ENCODE results near the gene GALNT9. TPM values are rescaled to one million over a fixed set of nuclear protein-coding genes. Genes with fewer than 3 reads are reported as not detected.

The GALNT9 gene
- total RNA-seq, 2 experiments from 2014 or later: not detected

DNA sequence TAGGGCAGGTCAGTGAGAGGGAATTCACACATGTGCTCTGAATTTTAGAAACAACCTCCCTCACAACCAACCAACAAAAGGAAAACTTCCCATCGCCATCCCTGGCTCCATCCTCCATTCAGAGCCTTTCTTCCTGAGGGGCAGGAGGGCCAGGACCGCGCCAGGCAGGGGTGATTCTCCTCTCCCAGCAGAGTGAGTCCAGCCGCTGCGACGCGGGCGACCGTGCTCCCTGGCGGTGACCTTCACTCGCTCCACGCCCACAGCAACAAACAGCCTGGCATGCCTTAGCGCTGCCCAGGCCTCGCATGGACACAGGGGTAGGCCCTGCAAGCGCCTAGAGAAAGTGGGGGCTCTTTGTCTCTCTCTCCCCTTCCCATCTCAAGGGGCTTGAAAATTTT lies 3.7 kb downstream of the GALNT9 start:
- peaks cover 0 to 17% of the 10 kb centered on the region in 2 experiments for H3K9me3 ChIP-seq (ENCODE audit: control insufficient read depth in 1 of 2, insufficient read depth in 1 of 2, low read length in 2 of 2)
- H3K4me3 ChIP-seq (ENCODE audit: low read length): no peak overlapping the region
- Mint-ChIP-seq H3K4me1 (ENCODE audit: low read depth) (peaks cover 21% of the 10 kb centered on the region), H3K36me3 (ENCODE audit: low read depth) (no peaks in the 10 kb centered on the region), H3K27ac (no peak overlapping the region), H3K4me3 (no peak overlapping the region), H3K9me3 (no peaks in the 10 kb centered on the region), H3K27me3 (peaks cover 33% of the 10 kb centered on the region)
- intact Hi-C loops (cut with DNase I, micrococcal nuclease): no loop called here
- DNase-seq (no peak), ATAC-seq (ENCODE audit: poor library complexity) (no peak)
- ChIA-PET POLR2A (no interaction called here), CTCF (no interaction called here)
- H3K36me3 ChIP-seq (ENCODE audit: insufficient read depth, low read length): no peaks in the 10 kb centered on the region
- H3K4me1 ChIP-seq (ENCODE audit: insufficient read depth, low read length): peaks cover 23% of the 10 kb centered on the region
- TF ChIP-seq, protein P1, sequence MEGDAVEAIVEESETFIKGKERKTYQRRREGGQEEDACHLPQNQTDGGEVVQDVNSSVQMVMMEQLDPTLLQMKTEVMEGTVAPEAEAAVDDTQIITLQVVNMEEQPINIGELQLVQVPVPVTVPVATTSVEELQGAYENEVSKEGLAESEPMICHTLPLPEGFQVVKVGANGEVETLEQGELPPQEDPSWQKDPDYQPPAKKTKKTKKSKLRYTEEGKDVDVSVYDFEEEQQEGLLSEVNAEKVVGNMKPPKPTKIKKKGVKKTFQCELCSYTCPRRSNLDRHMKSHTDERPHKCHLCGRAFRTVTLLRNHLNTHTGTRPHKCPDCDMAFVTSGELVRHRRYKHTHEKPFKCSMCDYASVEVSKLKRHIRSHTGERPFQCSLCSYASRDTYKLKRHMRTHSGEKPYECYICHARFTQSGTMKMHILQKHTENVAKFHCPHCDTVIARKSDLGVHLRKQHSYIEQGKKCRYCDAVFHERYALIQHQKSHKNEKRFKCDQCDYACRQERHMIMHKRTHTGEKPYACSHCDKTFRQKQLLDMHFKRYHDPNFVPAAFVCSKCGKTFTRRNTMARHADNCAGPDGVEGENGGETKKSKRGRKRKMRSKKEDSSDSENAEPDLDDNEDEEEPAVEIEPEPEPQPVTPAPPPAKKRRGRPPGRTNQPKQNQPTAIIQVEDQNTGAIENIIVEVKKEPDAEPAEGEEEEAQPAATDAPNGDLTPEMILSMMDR (IDR thresholded peaks at IDR 0.05): no peak
- peaks cover 21 to 31% of the 10 kb centered on the region in 2 experiments for H3K27me3 ChIP-seq (ENCODE audit: control insufficient read depth in 1 of 2, insufficient read depth in 2 of 2, low read length in 2 of 2)
- no peak overlapping the region for H3K27ac ChIP-seq (ENCODE audit: low read depth in 1 of 2, low read length in 2 of 2)

DNA sequence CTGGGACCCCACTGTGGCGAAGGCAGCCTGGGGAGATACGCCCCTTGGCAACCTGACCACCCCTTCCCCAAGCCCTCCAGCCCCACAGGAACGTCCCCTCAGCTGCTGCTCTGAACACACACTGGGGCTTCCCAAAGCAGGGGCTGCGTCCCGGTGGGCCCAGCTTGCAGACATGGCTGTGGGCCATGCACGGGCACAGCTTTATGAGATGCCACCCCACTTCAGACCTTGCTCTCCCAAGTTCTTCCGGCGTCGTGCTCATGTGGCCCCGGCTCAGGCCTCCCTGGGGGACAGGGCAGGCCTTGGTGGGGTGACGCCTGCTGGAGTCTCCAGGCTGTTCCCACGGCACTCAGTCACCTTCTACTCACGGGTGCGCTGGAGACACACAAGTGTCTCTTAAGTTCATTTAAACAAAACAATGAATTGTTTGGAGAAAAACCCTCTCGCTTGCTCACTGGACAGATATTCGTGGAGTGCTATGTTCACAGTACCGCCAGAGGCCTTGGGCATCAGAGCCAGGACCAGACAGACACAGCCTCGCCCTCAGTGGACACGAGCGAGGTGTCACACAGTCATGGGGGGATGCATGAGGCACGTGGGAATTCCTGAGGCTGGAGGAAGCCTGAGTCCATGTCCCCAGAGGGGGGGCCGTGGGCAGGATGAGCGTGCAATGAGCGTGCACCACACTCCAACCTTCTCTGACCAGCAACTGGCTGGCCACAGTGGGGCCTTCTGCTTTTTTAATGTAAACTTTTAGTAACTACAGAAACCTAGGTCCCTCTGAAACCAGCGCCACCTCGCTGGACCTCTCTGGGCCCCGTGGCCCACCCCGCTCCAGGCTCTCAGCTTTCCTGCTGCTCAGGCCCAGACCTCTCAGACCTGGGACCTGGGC lies 4.3 kb downstream of the GALNT9 start:
- Mint-ChIP-seq H3K9me3 (no peaks in the 10 kb centered on the region), H3K4me1 (ENCODE audit: low read depth) (peaks cover 15% of the 10 kb centered on the region), H3K27me3 (peaks cover 26% of the 10 kb centered on the region), H3K36me3 (ENCODE audit: low read depth) (no peaks in the 10 kb centered on the region), H3K4me3 (no peak overlapping the region), H3K27ac (no peak overlapping the region)
- H3K27me3 ChIP-seq (ENCODE audit: control insufficient read depth in 1 of 2, insufficient read depth in 2 of 2, low read length in 2 of 2): peaks cover 15 to 24% of the 10 kb centered on the region in 2 experiments
- no peak for DNase-seq
- ChIA-PET CTCF (no interaction called here), POLR2A (no interaction called here)
- intact Hi-C loops (cut with DNase I, micrococcal nuclease): no loop called here
- no peak overlapping the region for H3K4me3 ChIP-seq (ENCODE audit: low read length)
- no peak for ATAC-seq (ENCODE audit: poor library complexity)
- peaks cover 0 to 17% of the 10 kb centered on the region in 2 experiments for H3K9me3 ChIP-seq (ENCODE audit: control insufficient read depth in 1 of 2, insufficient read depth in 1 of 2, low read length in 2 of 2)
- no peaks in the 10 kb centered on the region for H3K36me3 ChIP-seq (ENCODE audit: insufficient read depth, low read length)
- TF ChIP-seq, protein P1 (IDR thresholded peaks at IDR 0.05): no peak
- H3K4me1 ChIP-seq (ENCODE audit: insufficient read depth, low read length): peaks cover 23% of the 10 kb centered on the region
- no peak overlapping the region for H3K27ac ChIP-seq (ENCODE audit: low read depth in 1 of 2, low read length in 2 of 2)

DNA sequence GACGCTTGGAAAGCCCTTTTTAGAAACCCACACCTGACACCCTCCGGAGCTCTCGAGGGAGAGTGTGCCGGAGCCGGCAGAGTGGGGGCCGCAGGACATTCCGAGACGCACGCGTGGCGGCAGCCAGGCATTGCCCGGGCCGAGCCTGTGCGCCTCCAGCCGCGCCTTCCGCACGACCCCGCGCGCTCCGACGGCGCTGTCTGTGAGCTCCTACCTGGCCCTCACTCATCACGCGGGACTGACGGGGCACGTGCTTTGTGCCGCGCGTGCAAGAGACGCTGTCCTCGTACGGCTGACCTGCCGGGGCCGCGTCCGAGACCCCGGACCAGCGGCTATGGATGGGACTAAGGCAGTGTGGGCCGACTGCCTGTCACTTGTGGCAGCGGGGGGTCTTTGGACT lies 5.2 kb downstream of the GALNT9 start:
- Mint-ChIP-seq H3K27ac (no peak overlapping the region), H3K4me1 (ENCODE audit: low read depth) (peaks cover 15% of the 10 kb centered on the region), H3K27me3 (peaks cover 25% of the 10 kb centered on the region), H3K4me3 (no peak overlapping the region), H3K9me3 (no peaks in the 10 kb centered on the region), H3K36me3 (ENCODE audit: low read depth) (no peaks in the 10 kb centered on the region)
- DNase-seq (no peak), ATAC-seq (ENCODE audit: poor library complexity) (no peak)
- CTCF ChIA-PET: no interaction called here
- no peaks in the 10 kb centered on the region for H3K36me3 ChIP-seq (ENCODE audit: insufficient read depth, low read length)
- H3K4me1 ChIP-seq (ENCODE audit: insufficient read depth, low read length): peaks cover 23% of the 10 kb centered on the region
- H3K27ac ChIP-seq (ENCODE audit: low read depth in 1 of 2, low read length in 2 of 2): no peak overlapping the region
- peaks cover 12 to 21% of the 10 kb centered on the region in 2 experiments for H3K27me3 ChIP-seq (ENCODE audit: control insufficient read depth in 1 of 2, insufficient read depth in 2 of 2, low read length in 2 of 2)
- H3K9me3 ChIP-seq (ENCODE audit: control insufficient read depth in 1 of 2, insufficient read depth in 1 of 2, low read length in 2 of 2): peaks cover 0 to 18% of the 10 kb centered on the region in 2 experiments
- H3K4me3 ChIP-seq (ENCODE audit: low read length): no peak overlapping the region
- intact Hi-C loops (cut with DNase I, micrococcal nuclease): no loop called here
- POLR2A ChIA-PET: no interaction called here
- TF ChIP-seq, protein P1 (IDR thresholded peaks at IDR 0.05): no peak

All from CD4-positive, alpha-beta T cell (primary cell).